Measurements from ENCODE around the gene KHDC1.

DNA sequence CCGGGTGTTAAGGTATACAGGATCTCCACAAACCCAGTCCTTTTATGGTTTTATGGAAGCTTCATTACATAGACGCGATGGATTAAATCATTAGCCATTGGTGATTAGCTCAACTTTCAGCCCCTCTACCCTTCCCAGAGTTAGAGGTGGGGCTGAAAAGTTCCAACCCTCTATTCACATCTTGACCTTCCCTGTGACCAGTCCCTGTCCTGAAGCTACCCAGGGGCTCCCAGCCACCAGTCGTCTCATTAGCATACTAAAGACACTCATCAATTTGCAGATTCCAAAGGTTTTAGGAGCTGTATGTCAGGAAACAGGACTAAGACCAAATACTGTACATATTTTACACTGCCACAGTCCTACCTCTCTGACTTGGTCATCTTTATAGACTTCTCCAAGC lies 58.7 kb downstream of the KHDC1 start:
- TF ChIP-seq, protein P1, sequence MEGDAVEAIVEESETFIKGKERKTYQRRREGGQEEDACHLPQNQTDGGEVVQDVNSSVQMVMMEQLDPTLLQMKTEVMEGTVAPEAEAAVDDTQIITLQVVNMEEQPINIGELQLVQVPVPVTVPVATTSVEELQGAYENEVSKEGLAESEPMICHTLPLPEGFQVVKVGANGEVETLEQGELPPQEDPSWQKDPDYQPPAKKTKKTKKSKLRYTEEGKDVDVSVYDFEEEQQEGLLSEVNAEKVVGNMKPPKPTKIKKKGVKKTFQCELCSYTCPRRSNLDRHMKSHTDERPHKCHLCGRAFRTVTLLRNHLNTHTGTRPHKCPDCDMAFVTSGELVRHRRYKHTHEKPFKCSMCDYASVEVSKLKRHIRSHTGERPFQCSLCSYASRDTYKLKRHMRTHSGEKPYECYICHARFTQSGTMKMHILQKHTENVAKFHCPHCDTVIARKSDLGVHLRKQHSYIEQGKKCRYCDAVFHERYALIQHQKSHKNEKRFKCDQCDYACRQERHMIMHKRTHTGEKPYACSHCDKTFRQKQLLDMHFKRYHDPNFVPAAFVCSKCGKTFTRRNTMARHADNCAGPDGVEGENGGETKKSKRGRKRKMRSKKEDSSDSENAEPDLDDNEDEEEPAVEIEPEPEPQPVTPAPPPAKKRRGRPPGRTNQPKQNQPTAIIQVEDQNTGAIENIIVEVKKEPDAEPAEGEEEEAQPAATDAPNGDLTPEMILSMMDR (IDR thresholded peaks at IDR 0.05), result no peak
- TF ChIP-seq POLR2A (IDR thresholded peaks at IDR 0.05), result no peak

Data from body of pancreas (tissue), 4 donors.